ENCODE results near the gene CABLES1. TPM values are rescaled to one million over a fixed set of nuclear protein-coding genes. Genes with fewer than 3 reads are reported as not detected.

Gene CABLES1
- polyA plus RNA-seq, 1 of the 3 experiments (the other 2 are of a cell fraction) = 2.2 TPM

DNA sequence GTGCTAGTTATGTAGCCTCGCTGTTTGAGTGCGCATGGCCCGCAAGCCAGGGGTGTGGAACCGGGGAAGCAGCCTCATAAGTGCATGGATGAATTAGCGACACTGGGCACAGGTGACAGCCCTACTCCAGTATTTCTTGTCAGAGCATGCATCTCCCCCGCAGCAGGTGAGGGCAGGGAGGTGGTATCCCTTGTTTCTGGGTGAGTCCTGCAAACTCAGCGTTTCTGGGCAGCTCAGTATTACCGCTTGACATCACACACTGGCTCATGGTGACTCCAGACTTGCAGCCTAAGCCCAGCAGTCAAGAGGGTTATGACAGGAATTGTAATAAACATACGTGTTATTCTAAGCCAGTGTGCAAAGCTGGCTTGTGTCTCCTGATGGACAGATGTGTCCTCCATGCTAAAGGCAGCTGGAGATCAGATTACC lies 2.5 kb downstream of the CABLES1 start:
- ChIA-PET CTCF (interaction anchor here (0.8 to 1.0 kb wide), 2 partner anchors 12 to 18 kb away, joined by 3 read pairs; no protein-coding TSS in a partner anchor), POLR2A (interaction anchor here (1.0 to 1.1 kb wide), 2 partner anchors 17 to 63 kb away, joined by 3 to 5 read pairs; no protein-coding TSS in a partner anchor)
- Histone ChIP-seq H3K79me2 (ENCODE audit: insufficient read depth) (peaks cover 69% of the 10 kb centered on the region), H3K9me3 (no peaks in the 10 kb centered on the region), H3F3A (replicated peaks; ENCODE audit: insufficient read depth) (peaks cover 5% of the 10 kb centered on the region), H3K4me2 (peak overlapping the region; percentile 81), H3K27me3 (ENCODE audit: insufficient read depth) (no peaks in the 10 kb centered on the region), H3K4me1 (ENCODE audit: control insufficient read depth in 1 of 2, insufficient read depth in 2 of 2, low read depth in 1 of 2, low read length in 1 of 2) (peaks cover 19 to 60% of the 10 kb centered on the region in 2 experiments; a peak in 3 of 4 replicates), H3K27ac (ENCODE audit: low read depth in 2 of 2, low read length in 1 of 2) (peak overlapping the region in 1 of 2 experiments; percentile 50; a peak in 1 of 4 replicates), H2AFZ (ENCODE audit: low read depth) (no peak overlapping the region), H3K36me3 (replicated peaks in 1 of 2; ENCODE audit: control insufficient read depth in 1 of 2, insufficient read depth in 2 of 2, low read length in 1 of 2) (no peaks in the 10 kb centered on the region), H3K9ac (no peak overlapping the region), H3K9me2 (no peaks in the 10 kb centered on the region), H4K20me1 (ENCODE audit: insufficient read depth) (peaks cover 24% of the 10 kb centered on the region), H3K4me3 (ENCODE audit: low read depth in 2 of 2, low read length in 1 of 2) (peak overlapping the region in 1 of 2 experiments; percentile 64; a peak in 1 of 4 replicates)
- TF ChIP-seq SIN3A (IDR thresholded peaks at IDR 0.05; ENCODE audit: borderline replicate concordance, low read depth, low read length) (no peak), YY1 (IDR thresholded peaks at IDR 0.05; ENCODE audit: low read depth) (no peak), CHD2 (IDR thresholded peaks at IDR 0.05; ENCODE audit: low read length, partially characterized antibody) (no peak), EP300 (IDR thresholded peaks at IDR 0.05; ENCODE audit: borderline replicate concordance in 1 of 2, low read depth in 1 of 2, low read length in 1 of 2) (no peak)
- TF ChIP-seq, protein P1, sequence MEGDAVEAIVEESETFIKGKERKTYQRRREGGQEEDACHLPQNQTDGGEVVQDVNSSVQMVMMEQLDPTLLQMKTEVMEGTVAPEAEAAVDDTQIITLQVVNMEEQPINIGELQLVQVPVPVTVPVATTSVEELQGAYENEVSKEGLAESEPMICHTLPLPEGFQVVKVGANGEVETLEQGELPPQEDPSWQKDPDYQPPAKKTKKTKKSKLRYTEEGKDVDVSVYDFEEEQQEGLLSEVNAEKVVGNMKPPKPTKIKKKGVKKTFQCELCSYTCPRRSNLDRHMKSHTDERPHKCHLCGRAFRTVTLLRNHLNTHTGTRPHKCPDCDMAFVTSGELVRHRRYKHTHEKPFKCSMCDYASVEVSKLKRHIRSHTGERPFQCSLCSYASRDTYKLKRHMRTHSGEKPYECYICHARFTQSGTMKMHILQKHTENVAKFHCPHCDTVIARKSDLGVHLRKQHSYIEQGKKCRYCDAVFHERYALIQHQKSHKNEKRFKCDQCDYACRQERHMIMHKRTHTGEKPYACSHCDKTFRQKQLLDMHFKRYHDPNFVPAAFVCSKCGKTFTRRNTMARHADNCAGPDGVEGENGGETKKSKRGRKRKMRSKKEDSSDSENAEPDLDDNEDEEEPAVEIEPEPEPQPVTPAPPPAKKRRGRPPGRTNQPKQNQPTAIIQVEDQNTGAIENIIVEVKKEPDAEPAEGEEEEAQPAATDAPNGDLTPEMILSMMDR (IDR thresholded peaks at IDR 0.05) = no peak
- no peak for DNase-seq
- WGBS (ENCODE audit: low lambda C conversion rate) = 95% methylated on average over 8 of the region's 9 CpGs

DNA sequence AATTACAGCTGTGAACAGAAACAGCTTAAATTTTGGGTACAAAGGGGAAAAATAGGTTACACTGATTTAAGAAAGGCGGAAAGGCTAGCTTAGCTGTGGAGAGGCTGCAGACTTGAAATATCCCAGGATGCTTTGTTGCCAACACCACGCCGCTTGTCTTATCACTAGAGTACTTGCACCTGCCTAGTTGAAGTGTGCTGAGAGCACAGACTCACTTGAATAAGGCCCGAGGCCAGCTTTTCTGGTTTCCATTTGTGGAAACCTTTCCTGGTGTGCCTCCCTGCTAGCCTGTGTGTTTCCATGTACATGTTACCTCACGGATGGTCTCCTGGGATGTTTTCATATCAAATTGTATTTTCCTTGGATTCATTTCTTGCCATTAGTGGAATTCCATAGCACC lies 3.2 kb downstream of the CABLES1 start:
- Histone ChIP-seq H2AFZ (ENCODE audit: low read depth) (no peak overlapping the region), H3K4me1 (ENCODE audit: control insufficient read depth in 1 of 2, insufficient read depth in 2 of 2, low read depth in 1 of 2, low read length in 1 of 2) (peaks cover 20 to 67% of the 10 kb centered on the region in 2 experiments; a peak in 3 of 4 replicates), H3F3A (replicated peaks; ENCODE audit: insufficient read depth) (peaks cover 4% of the 10 kb centered on the region), H4K20me1 (ENCODE audit: insufficient read depth) (peaks cover 29% of the 10 kb centered on the region), H3K9ac (no peak overlapping the region), H3K79me2 (ENCODE audit: insufficient read depth) (peaks cover 75% of the 10 kb centered on the region), H3K36me3 (replicated peaks in 1 of 2; ENCODE audit: control insufficient read depth in 1 of 2, insufficient read depth in 2 of 2, low read length in 1 of 2) (no peaks in the 10 kb centered on the region), H3K4me3 (ENCODE audit: low read depth in 2 of 2, low read length in 1 of 2) (no peak overlapping the region), H3K9me3 (no peaks in the 10 kb centered on the region), H3K27ac (ENCODE audit: low read depth in 2 of 2, low read length in 1 of 2) (peak overlapping the region in 1 of 2 experiments; percentile 62; a peak in 1 of 4 replicates), H3K27me3 (ENCODE audit: insufficient read depth) (no peaks in the 10 kb centered on the region), H3K4me2 (no peak overlapping the region), H3K9me2 (no peaks in the 10 kb centered on the region)
- WGBS (ENCODE audit: low lambda C conversion rate) = 91% methylated on average over 5 of the region's 5 CpGs
- DNase-seq = peak; percentile 39
- ChIA-PET POLR2A (interaction anchor here (1.0 to 1.1 kb wide), 2 partner anchors 16 to 62 kb away, joined by 3 to 5 read pairs; no protein-coding TSS in a partner anchor), CTCF (interaction anchor here (1.0 to 1.6 kb wide), 2 partner anchors 17 to 241 kb away, joined by 3 to 4 read pairs; no protein-coding TSS in a partner anchor)
- TF ChIP-seq GABPA (IDR thresholded peaks at IDR 0.05; ENCODE audit: low read depth) (no peak), GATA2 (CRISPR knock-in tag; IDR thresholded peaks at IDR 0.05) (peak; percentile 57), EP300 (IDR thresholded peaks at IDR 0.05; ENCODE audit: borderline replicate concordance in 1 of 2, low read depth in 1 of 2, low read length in 1 of 2) (0 out of 4 replicates have a peak, but pooled peaks of 1 of the 2 experiments have one; percentile 10), RCOR1 (IDR thresholded peaks at IDR 0.05; ENCODE audit: low read length) (0 out of 2 replicates have a peak, but pooled peaks have one; percentile 28)
